A204.1 (cell line): ENCODE measurements around the gene FAM209B.
"Not testable (repeated sequence)": the region's sequence is repeated elsewhere in the genome, so short reads cannot be mapped to it uniquely, and the experiment has no call there.

ENCODE experiments used
- FAIRE-seq: peaks from 2 replicates; lab custom pipeline; 2012; peaks lifted over from hg19 to GRCh38; lab: Jason Lieb, UNC

FAM209B gene, protein sequence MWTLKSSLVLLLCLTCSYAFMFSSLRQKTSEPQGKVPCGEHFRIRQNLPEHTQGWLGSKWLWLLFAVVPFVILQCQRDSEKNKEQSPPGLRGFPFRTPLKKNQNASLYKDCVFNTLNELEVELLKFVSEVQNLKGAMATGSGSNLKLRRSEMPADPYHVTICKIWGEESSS

DNA sequence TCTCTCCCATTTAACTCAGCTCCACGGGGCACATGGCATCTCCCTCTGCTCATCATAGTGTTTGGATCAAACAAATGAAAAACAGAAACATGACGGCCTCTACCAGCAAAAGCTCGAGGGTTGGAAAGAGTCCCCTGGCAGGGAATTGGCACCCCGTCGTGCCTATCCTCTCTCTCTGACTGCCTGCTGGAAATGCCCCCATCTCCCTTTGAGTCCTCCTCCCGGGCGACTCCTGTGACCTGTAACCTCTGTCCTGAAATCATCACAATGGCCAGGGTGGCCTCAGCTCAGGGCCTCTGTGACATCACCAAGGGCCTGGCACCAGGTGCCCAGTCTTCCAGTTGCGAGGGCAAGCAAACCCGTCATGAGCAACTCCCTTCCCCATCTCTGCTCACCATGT is at the start of gene FAM209B:
Gene FAM209B (plus strand): TSS at position 301 of the 400 bp plus-strand sequence. CDS start 96 bp downstream, at position 397.
- FAIRE-seq, result not testable (repeated sequence)

DNA sequence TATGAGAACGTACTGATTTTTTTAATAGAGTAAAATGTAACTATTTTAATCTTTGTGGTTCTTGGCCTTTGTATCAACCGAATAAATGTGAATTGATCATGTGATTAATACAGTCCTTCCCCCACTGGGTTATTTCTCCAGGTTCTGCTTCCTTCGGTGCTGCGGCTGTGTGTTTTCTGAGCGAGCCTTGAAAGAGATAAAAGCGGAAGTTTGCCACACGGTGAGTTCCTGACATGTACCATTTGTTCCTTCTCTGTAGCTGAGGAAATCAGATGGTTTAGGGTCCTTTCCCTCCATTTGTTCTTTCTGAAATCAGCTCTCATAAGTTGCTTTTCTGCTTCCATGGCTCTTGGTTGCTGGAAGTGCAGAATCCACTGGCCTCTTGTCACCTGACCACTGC is 49.1 kb upstream of the FAM209B start:
- no peak for FAIRE-seq

DNA sequence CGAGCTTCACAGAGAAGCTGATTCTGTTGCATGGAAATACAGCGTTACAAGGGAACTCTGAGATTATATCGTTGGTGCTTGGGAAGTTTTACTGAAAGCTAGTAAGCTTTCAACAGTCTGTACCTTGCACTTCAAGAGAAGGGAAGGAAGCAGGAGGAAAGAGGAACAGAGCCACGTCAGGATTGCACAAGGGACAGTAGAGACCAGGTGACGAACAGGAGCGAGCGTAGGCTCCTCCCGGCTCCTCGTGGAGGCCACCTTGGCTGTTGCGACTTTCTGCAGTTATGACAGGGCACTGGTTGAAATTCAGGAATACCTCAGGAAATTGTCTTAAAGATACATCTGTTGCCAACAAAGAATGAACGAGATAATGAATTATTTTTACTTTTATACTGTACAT is 45.8 kb upstream of the FAM209B start:
- FAIRE-seq, result no peak

DNA sequence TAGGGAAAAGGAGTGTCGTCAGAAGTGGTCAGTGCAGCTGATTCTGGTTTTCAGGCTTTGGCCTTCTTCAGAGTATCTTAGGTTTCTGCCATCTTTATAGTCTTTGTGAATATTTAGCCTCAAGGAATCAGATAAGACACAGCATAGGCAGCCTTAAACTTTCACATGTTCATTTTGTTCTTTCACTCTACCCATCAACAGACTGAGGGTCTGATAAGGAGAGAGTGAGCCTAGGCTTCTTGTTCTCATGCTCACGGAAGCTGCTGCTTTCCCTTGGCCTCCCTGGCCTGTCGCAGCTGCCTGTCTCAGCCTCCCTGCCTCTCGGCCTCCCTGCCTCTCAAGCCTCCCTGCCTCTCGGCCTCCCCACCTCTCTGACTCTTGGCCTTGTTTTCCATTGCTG is 44.5 kb upstream of the FAM209B start:
- no peak for FAIRE-seq

DNA sequence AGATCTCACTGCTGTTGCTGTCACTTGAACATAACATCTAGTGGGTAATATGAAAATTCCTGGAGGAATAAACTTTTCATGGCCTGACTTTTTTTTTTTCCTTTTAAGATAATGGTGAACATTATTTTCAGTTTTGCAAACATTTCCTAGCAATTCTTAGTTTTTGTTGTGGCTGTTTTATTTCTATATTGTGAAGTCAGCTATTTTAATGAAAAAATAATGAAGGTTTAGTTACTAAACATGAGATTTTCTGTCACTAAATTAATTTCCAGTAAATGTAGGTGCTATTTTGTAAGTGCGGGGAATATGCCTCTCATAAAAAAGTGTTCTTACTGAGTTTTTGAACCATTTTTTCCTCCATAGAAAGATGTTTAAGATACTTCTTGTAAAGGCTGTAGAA is 31.9 kb upstream of the FAM209B start:
- no peak for FAIRE-seq

DNA sequence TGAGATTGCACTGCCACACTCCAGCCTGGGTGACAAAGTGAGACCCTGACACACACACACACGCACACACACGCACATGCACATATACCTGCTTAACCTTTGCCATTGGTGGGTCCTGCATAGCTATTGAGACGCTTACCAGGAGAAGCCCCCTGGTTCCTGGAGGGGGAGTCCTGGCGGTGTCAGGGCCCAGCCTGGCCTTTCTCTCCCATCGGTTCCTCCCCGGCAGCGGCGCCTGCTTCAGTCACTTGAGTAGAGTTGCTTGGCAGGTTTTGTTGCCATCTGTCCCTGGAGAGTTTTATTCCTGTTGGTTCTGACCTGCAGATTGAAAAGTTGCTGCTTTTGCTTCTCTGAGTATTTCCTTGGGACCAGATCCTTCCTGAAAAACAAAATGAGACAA is 29.1 kb upstream of the FAM209B start:
- no peak for FAIRE-seq

DNA sequence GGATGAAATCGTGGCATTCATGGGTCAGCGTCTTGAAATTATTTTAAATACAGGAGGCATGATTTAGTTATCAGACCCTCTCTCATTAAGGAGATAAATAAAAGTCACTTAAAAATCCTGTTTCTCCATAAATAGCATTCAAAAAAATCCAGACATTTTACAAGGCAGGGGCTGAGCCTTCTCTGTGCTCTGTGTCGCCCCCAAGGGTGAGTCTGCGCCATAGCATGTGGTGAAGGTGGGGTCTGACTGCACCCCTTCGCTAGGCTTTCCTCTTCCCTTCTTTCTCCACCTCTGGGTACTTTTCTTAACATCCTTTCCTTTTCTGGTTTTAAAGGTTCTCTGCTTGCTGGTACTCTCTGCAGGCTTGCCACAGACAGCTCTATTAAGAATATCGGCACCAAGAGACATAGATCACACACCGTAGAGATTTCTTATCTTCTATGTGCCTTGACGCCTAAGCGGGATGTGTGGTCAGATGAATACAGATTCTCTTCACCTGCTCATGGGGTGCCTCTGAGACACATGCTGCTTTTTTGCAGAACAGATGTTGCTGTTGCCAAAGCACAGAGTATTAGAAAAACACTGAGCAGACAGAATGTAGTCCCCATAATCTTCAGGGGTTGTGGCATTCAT is 28.6 kb upstream of the FAM209B start:
- no peak for FAIRE-seq

DNA sequence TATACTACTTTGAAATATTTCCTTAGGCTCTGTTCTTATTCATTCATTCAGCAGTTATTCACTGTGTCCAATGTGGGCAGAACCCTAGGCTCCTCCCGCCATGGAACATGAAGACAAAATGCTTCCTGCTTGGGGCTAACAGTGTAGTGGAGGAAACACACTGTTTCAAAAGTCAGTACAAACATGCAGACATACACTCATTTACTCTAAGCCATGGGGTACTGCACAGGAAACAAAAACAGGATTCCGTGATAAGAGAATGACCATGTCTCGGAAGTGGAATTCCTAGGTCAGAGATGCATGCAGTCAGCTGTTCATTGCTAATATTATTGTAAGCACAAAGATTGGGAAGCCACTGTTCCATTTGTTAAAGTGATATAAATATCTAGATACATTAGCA is 26.9 kb upstream of the FAM209B start:
- FAIRE-seq, result no peak

DNA sequence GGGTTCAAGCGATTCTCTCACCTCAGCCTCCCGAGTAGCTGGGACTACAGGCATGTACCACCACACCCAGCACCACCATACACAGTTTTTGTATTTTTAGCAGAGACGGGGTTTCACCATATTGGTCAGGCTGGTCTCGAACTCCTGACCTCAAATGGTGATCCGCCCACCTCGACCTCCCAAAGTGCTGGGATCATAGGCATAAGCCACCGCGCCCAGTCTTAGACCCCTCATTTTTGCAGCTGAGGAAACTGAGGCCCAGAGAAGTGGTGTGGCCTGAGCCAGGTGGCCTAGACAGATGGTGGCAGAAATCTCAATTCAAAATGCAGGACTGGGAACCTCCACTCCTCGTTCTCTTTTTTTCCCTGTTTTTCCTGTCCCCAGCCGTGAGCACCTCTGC is 21.1 kb upstream of the FAM209B start:
- no peak for FAIRE-seq

DNA sequence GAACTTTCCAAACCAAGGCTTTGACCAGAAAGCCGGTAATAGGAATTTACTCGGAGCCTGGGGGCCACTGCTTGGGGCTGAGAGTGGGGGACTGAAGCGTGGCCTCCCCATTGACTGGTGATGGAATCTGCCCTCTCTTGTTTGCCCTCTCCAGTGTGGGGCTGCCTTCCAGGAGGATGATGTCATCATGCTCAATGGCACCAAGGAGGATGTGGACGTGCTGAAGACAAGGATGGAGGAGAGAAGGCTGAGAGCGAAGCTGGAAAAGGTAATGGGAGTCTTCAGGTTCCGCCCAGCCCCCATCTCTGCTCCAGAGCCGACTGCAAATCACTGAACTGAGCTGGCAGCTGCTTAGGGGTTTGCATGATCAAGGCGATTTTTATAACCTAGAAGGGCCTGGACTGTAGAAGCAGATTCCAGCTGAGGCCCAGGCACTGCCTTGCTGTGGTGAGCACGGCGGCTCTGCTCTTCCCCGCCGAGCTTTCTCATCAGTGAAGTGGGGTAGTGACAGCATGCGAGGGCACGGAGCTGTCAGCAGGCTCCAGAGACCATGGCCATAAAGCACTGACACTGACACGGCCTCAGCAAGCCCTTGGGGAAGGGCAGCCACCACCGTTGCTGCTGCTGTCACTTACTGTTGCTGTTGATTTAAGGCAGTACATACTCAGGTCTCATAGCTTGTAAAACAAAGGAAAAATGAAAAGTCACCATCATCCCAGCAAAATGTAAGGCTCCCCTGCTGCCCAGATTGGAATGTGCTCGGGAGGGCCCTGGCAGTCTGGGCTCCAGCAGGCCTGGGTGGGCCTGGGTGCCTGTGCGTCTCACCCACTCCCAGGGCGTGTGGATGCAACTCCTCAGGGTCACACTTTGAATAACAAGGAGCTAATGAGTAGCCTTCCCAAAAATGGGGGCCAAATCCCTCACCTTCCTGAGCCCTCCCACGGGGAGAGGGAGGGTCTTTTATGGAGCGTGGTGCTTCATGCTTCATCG is 19.6 kb upstream of the FAM209B start:
- FAIRE-seq, result no peak

DNA sequence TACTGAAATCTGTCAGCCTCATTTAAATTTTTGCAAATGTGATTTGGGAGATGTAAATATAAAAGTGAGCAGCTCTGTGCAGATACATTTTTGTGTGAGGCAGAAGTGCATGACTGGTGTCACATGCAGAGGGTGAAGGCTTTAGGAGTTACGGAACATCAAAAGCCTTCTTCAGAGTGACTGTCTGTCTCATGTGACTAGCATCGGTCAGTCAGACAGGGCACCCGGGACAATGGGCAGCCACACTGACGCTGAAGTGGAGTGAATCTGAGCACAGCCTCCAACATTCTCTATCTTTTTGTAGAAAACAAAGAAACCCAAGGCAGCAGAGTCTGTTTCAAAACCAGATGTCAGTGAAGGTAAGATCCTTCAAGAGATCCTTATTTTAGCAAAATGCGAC is 16.4 kb upstream of the FAM209B start:
- no peak for FAIRE-seq

DNA sequence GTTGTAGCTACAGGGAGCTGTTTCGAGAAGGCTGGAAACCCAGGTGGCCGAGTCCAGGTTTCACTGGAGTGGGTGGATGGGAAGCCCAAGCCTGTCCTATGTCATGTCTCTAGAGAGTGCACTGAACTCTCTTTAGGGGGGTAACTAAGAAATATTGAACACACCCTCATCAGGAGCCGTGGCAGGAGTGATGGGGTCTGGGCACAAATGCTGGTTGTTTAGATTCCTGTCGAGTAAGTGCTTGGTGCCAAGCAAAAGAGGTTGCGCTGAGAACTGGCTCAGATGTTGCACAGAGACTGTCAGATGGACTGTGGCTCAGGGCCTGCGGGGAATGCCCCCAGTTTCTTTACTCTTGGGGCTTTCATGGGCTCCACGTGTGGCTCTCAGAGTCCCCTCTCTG is 15.8 kb upstream of the FAM209B start:
- FAIRE-seq, result no peak

DNA sequence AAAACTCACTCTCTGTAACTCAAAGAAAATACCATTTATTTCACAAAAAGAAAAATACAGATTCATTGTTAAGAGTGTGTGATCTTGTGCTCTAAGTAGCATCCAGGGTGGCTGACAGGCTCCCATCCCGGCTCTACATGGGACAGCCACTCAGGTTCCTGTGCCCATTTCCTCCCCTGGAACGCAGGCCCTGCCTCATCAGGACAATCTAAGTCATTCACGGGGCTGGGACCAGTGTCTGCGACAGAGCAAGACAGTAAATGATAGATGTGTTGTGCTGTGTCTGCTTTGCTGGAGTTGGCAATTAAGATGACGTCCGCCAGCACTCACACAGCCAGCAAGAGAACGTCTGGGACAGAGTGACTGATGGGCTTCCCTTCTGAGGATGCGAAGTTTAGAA is 15.4 kb upstream of the FAM209B start:
- no peak for FAIRE-seq

DNA sequence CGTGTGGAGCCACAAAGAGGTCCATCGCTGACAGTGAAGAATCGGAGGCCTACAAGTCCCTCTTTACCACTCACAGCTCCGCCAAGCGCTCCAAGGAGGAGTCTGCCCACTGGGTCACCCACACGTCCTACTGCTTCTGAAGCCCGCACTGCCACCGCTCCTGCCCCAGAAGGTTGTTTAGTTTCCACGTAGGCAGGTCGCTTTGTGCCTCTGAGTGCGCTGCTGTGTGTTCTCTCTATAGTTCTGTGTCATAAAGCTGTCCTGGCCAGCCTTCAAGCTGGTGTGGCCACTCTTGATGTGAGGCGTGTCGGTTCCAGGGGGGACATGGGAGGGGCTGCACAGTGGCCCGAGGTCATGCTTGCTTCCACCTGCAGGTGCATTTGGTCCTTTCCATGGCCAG is 14.9 kb upstream of the FAM209B start:
- FAIRE-seq, result no peak

DNA sequence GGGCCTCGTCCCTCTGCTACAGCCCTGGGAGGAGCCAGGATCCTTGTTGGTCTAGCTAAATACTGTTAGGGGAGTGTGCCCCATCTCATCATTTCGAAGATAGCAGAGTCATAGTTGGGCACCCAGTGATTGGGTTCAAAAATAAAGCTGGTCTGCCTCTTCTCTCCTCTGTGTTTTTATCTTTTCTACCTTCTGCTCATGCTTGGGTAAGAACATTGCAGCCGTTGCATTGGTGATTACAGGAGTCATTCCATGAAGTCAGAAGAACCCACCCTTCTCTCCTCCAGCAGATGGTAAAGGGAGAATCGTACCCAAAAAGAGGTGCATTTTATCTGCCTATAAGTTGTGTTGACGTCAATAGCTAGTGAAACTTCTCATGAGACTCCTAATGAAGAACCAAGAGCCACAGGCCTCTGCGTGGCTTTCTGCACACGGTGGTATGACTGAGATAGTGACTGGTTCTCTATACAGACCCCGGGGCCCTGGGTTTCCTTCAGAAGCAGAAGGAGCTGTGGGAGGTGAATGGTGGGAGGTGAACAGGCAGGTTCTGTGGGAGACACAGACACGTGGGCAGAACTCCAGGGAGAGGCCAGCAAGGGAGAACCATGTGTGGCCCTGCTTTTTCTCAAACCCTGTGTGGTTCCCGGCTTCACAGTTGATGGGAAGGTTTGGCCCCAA is 14.2 kb upstream of the FAM209B start:
- no peak for FAIRE-seq

DNA sequence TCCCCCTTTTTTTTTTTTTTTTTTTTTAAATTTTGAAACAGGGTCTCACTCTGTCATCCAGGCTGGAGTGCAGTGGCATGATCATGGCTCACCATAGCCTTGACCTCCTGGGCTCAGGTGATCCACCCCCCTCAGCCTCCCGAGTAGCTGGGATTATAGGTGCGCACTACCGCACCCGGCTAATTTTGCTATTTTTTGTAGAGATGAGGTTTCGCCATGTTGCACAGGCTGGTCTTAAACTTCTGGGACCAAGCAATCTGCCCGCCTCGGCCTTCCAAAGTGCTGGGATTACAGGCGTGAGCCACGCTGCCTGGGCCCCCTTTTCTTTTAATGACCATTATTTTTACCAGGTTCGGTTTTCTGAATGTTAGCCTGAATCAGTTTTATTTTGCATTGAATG is 13.5 kb upstream of the FAM209B start:
- FAIRE-seq, result no peak

DNA sequence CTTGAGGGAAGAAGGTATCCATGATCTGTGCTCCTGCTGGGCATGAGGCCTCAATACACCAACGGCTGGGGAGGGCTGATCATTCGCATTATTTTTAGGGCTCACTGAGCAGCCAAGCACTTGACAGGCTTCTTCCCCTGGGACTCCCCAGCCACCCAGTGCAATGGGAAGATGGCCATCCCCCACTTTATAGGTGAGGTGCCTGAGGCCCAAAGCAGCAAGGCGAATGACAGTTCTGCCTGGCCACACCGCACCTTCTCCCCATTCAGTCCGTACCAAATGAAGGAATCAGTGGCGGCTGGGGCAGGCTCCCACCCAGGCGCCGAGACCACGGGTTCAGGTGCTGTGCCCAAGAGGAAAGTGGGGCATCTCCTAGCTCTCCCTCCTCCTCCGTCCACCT is 12.9 kb upstream of the FAM209B start:
- FAIRE-seq, result no peak

DNA sequence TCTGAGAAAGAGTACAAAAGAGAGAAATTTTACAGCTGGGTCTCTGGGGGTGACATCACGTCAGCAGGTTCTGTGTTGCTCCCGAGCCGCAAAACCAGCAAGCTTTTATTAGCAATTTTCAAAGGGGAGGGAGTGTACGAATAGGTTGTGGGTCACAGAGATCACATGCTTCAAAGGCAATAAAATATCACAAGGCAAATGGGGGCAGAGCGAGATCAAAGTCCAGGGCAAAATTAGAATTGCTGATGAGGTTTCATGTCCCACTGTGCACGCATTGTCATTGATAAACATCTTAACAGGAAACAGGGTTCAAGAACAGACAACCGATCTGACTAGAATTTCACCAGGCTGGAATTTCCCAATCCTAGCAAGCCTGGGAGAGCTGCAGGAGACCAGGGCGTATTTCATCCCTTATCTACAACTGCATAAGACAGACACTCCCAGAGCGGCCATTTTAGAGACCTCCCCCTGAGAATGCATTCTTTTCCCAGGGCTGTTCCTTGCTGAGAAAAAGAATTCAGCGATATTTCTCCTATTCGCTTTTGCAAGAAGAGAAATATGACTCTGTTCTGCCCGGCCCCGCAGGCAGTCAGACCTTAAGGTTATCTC is 12.2 kb upstream of the FAM209B start:
- FAIRE-seq, result not testable (repeated sequence)

DNA sequence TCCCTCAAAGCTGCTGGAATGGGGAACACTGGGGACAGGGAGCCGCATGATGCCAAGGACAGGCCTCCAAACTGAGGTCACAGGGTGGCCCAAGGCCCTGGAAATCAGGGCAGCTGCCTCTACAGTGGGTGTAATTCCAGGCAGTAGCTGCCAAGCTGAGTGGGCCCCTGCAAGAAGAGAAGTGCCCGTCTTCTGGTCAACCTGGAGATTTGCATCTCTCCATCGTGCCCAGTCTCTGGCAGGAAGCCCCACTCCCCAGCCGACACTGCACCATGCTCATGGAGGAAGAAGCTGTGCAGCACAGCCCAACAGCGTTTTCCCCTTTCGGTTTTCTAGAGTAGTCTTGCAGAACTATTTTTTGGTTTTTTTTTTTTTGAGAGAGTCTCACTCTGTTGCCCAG is 10.7 kb upstream of the FAM209B start:
- FAIRE-seq, result no peak

DNA sequence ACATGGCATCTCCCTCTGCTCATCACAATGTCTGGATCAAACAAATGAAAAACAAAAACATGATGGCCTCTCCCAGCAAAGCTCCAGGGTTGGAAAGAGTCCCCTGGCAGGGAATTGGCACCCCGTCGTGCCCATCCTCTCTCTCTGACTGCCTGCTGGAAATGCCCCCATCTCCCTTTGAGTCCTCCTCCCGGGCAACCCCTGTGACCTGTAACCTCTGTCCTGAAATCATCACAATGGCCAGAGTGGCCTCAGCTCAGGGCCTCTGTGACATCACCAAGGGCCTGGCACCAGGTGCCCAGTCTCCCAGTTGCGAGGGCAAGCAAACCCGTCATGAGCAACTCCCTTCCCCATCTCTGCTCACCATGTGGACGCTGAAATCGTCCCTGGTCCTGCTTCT is 8.6 kb upstream of the FAM209B start, which contains the start of gene FAM209A:
Gene FAM209A (plus strand): TSS at position 301 of the 400 bp plus-strand sequence. CDS start 65 bp downstream, at position 366.
- FAIRE-seq, result not testable (repeated sequence)

DNA sequence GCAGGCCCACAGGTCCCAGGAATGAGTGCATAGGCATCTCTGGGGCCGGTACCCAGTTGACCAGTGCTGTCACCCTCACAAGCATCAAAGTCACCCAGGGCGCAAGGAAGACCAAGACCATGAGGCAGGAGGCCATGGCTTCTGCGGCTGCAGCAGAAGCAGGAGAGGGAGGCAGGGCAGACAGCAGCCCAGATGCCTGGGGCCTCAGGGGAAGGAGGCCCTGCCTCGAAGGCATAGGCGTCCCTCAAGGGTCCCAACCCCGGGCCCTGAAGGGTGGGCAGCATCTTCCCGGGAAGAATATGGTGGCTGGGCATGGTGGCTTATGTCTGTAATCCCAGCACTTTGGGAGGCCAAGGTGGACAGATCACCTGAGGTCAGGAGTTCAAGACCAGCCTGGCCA is 5.5 kb upstream of the FAM209B start:
- FAIRE-seq, result no peak

DNA sequence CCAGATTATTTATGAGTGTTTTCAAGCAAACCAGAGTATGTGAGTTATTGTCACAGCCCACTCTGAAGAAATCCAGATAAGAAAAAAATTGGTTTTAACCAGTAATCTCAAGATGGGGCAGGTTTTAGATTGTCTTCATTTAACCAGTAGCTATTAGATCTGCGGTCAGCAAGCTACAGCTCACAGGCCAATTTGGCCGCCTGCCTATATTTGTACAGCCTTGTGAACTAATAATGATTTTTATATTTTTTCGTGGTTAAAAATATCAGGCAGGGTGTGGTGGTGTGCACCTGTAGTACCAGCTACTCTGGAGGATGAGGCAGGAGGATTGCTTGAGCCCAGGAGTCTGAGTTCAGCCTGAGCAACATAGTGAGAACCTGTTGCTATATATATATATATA is 5.0 kb downstream of the FAM209B start:
- FAIRE-seq, result no peak
